Left ventricle myocardium inferior (tissue), 1 donor: ENCODE measurements around the gene CDH4. TPM values are rescaled to one million over a fixed set of nuclear protein-coding genes. Genes with fewer than 3 reads are reported as not detected.

Experiments
- DNase-seq: peaks from one replicate; pipeline ENCODE4 v3.0.0-alpha.2; 2020
- H3K27ac ChIP-seq: fragments of 200-600 bp; replicated peaks from 2 replicates; pipeline ENCODE4 v1.8.0; 2021
- H3K27me3 ChIP-seq: fragments of 200-600 bp; 2 replicates; pipeline ENCODE4 v1.8.0; 2021; ENCODE audit warnings: low read depth
- H3K36me3 ChIP-seq: fragments of 200-600 bp; 2 replicates; pipeline ENCODE4 v1.8.0; 2021
- H3K4me1 ChIP-seq: fragments of 200-600 bp; 2 replicates; pipeline ENCODE4 v1.8.0; 2021
- H3K4me3 ChIP-seq: fragments of 200-600 bp; 2 replicates; pipeline ENCODE4 v1.8.0; 2021; ENCODE audit warnings: mild to moderate bottlenecking, moderate library complexity
- H3K9me3 ChIP-seq: fragments of 200-600 bp; replicated peaks from 2 replicates; pipeline ENCODE4 v1.8.0; 2021
- CTCF ChIP-seq: fragments of 200-600 bp; IDR thresholded peaks from 2 replicates; pipeline ENCODE4 v1.8.0; 2021; ENCODE audit warnings: antibody characterized with exemption, mild to moderate bottlenecking, borderline replicate concordance
- intact Hi-C: fragments of 100-400 bp; cut with micrococcal nuclease; formaldehyde crosslinking; loops from one replicate; pipeline ENCODE4 v1.11.0; 2022
- total RNA-seq: library from RNA; stranded (reverse); fragmentation: NEBNext Ultra II Directional; extraction: Animal tissue kit (Norgen Biotek cat#: 25700); gene quantifications from one replicate; pipeline ENCODE4 v1.2.1, GENCODE V29; 2021
- donor health status: DM: no; HTN: yes; CAD: no; lungs with severe emphysema.

The CDH4 gene
- total RNA-seq, 1 donor from 2014 or later: 0.05 TPM

GRCh38 chr20:61661025-61661424 is 409.0 kb downstream of the CDH4 start:
- peaks cover 49% of the 10 kb centered on the region for H3K27me3 ChIP-seq
- no peak for DNase-seq
- no peak overlapping the region for H3K27ac ChIP-seq
- no peaks in the 10 kb centered on the region for H3K9me3 ChIP-seq
- H3K4me1 ChIP-seq: peaks cover 5% of the 10 kb centered on the region
- intact Hi-C loops: no loop called here
- no peaks in the 10 kb centered on the region for H3K36me3 ChIP-seq
- TF ChIP-seq CTCF: no peak
- no peak overlapping the region for H3K4me3 ChIP-seq

GRCh38 chr20:61661583-61661982 is 409.5 kb downstream of the CDH4 start:
- H3K27ac ChIP-seq: no peak overlapping the region
- no peak overlapping the region for H3K4me3 ChIP-seq

DNA sequence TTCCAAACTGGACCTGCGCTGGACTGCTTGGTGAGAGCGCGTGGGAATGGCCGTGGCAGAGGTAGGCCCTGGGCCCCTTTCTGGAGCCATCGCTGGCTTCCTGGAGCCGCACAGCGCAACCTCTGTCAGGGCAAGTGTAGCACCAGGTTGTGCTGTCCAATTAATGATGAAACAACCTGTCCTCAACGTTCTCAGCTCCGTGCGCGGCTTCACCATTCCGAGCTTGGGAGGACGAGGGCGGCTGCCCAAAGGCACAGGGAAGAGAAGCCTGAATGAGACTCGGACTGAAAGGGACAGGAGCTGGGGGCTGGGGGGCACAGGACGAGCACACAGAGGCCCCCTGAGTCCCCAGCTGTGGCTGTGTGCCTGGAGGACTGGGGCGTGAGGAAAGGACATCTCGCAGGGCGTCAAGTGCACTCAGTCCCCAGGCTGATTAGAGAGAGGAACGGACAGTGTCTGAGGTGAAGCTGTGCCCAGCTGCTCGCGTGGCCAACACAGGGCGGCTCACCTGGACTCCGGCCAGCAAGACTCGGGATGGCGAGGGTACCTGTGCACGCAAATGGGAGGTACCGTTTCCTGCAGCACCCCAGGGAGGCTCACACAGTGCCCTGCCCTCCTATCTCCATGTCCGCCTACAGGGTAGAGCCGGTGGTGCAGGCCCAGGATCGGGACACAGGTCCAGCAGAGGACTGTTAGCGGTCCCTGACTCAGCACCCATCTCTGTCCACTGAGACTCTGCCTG is 410.3 kb downstream of the CDH4 start:
- H3K36me3 ChIP-seq: no peaks in the 10 kb centered on the region
- no peak for DNase-seq
- intact Hi-C loops: no loop called here
- peaks cover 63% of the 10 kb centered on the region for H3K27me3 ChIP-seq
- H3K4me3 ChIP-seq: no peak overlapping the region
- peaks cover 5% of the 10 kb centered on the region for H3K4me1 ChIP-seq
- no peak overlapping the region for H3K27ac ChIP-seq
- TF ChIP-seq CTCF: no peak
- H3K9me3 ChIP-seq: no peaks in the 10 kb centered on the region

More at GRCh38 chr20:61661583-61661982, 409.5 kb downstream of the CDH4 start:
- H3K9me3 ChIP-seq: no peaks in the 10 kb centered on the region
- intact Hi-C loops: no loop called here
- no peaks in the 10 kb centered on the region for H3K36me3 ChIP-seq
- TF ChIP-seq CTCF: no peak
- peaks cover 5% of the 10 kb centered on the region for H3K4me1 ChIP-seq
- H3K27me3 ChIP-seq: peaks cover 54% of the 10 kb centered on the region
- DNase-seq: no peak

GRCh38 chr20:61662968-61663331 is 410.9 kb downstream of the CDH4 start:
- intact Hi-C loops: no loop called here
- no peak for DNase-seq
- no peak overlapping the region for H3K4me3 ChIP-seq
- no peak overlapping the region for H3K27ac ChIP-seq
- no peaks in the 10 kb centered on the region for H3K9me3 ChIP-seq
- peaks cover 68% of the 10 kb centered on the region for H3K27me3 ChIP-seq
- peaks cover 5% of the 10 kb centered on the region for H3K4me1 ChIP-seq
- TF ChIP-seq CTCF: no peak
- no peaks in the 10 kb centered on the region for H3K36me3 ChIP-seq

GRCh38 chr20:61663521-61664425 is 411.7 kb downstream of the CDH4 start:
- peaks cover 70% of the 10 kb centered on the region for H3K27me3 ChIP-seq
- no peak for TF ChIP-seq CTCF

More at GRCh38 chr20:61663521-61664425, 411.7 kb downstream of the CDH4 start:
- H3K9me3 ChIP-seq: no peaks in the 10 kb centered on the region
- no peak overlapping the region for H3K4me3 ChIP-seq
- no peak overlapping the region for H3K27ac ChIP-seq
- DNase-seq: no peak
- intact Hi-C loops: no loop called here
- H3K4me1 ChIP-seq: peaks cover 5% of the 10 kb centered on the region
- H3K36me3 ChIP-seq: no peaks in the 10 kb centered on the region
